Fibroblast of lung (primary cell): ENCODE measurements around the gene RING1. TPM values are rescaled to one million over a fixed set of nuclear protein-coding genes. Genes with fewer than 3 reads are reported as not detected.

Experiments
- DNase-seq, 2 donors: peaks; one replicate each; pipeline versions ENCODE4 v3.0.0 to v3.0.0-alpha.2; 2010; ENCODE audit warnings: low read depth in 2 of 2
- H2AFZ ChIP-seq: 2 replicates; pipeline ENCODE4 v1.5.1; 2012; ENCODE audit warnings: low read length, control low read depth, inconsistent platforms
- H3K27ac ChIP-seq: 2 replicates; pipeline ENCODE4 v1.5.1; 2011; ENCODE audit warnings: low read length, control low read depth; ENCODE audit not compliant: insufficient read depth
- H3K27me3 ChIP-seq: 2 replicates; pipeline ENCODE4 v1.5.1; 2011; ENCODE audit warnings: mild to moderate bottlenecking, low read length; ENCODE audit not compliant: control insufficient read depth, insufficient read depth
- H3K36me3 ChIP-seq: 2 replicates; pipeline ENCODE4 v1.5.1; 2011; ENCODE audit warnings: low read length; ENCODE audit not compliant: control insufficient read depth, insufficient read depth
- H3K4me1 ChIP-seq: 2 replicates; pipeline ENCODE4 v1.5.1; 2011; ENCODE audit warnings: low read length; ENCODE audit not compliant: control insufficient read depth, insufficient read depth; ENCODE audit errors: extremely low read depth
- H3K4me2 ChIP-seq: 2 replicates; pipeline ENCODE4 v1.5.1; 2011; ENCODE audit warnings: low read length, control low read depth; ENCODE audit not compliant: insufficient read depth; ENCODE audit errors: extremely low read depth
- H3K4me3 ChIP-seq, 4 experiments: fragments of 200-600 bp in 1 of 4; sonication (generic) in 1 of 4; replicated peaks in 1 of 4; 2 replicates each; pipeline ENCODE4 v1.5.1; 2011 to 2016; ENCODE audit warnings: low read length in 4 of 4, low read depth in 3 of 4, mild to moderate bottlenecking in 3 of 4, control low read depth in 2 of 4, inconsistent platforms in 1 of 4, mixed read lengths in 1 of 4; ENCODE audit not compliant: insufficient read depth in 1 of 4; ENCODE audit errors: control extremely low read depth in 1 of 4
- H3K79me2 ChIP-seq: 2 replicates; pipeline ENCODE4 v1.5.1; 2012; ENCODE audit warnings: mild to moderate bottlenecking, low read length, inconsistent platforms; ENCODE audit not compliant: control insufficient read depth, insufficient read depth
- H3K9ac ChIP-seq: 2 replicates; pipeline ENCODE4 v1.5.1; 2011; ENCODE audit warnings: mild to moderate bottlenecking, low read length, control low read depth; ENCODE audit not compliant: insufficient read depth
- H3K9me3 ChIP-seq: 2 replicates; pipeline ENCODE4 v1.5.1; 2012; ENCODE audit warnings: low read depth, low read length; ENCODE audit not compliant: control insufficient read depth, insufficient read depth
- H4K20me1 ChIP-seq: 2 replicates; pipeline ENCODE4 v1.5.1; 2011; ENCODE audit warnings: low read length; ENCODE audit not compliant: control insufficient read depth, insufficient read depth; ENCODE audit errors: extremely low read depth
- EZH2 ChIP-seq: IDR thresholded peaks from 2 replicates; pipeline ENCODE4 v1.5.1; 2012; ENCODE audit warnings: low read length, control low read depth, mild to moderate bottlenecking; ENCODE audit errors: missing control alignments
- polyA plus RNA-seq, 2 donors: library from polyadenylated mRNA; depleted of rRNA in 1 of 2; stranded (reverse) in 1 of 2; unstranded in 1 of 2; fragments of >200 nt; gene quantifications; 2 replicates each; pipeline ENCODE4 v1.2.1, GENCODE V29; 2011 to 2012; ENCODE audit warnings: missing spikeins in 1 of 2
- total RNA-seq: library from RNA; depleted of rRNA; stranded (reverse); fragments of >200 nt; gene quantifications from 2 replicates; pipeline ENCODE4 v1.2.1, GENCODE V29; 2014
- TF ChIP-seq, protein P1 (sequence below), 2 donors: IDR thresholded peaks in 1 of 2; conservative IDR thresholded peaks in 1 of 2; 1 replicate in 1 of 2; 2 replicates in 1 of 2; pipeline ENCODE4 v1.5.1; 2011 to 2012; ENCODE audit warnings: low read length in 2 of 2, control low read depth in 1 of 2, inconsistent platforms in 1 of 2, low read depth in 1 of 2, mild to moderate bottlenecking in 1 of 2

Gene RING1
- total and polyA plus RNA-seq, 2 donors (not counting 1 experiment from before 2014, with no cell fraction given): 24.7 to 30.6 TPM

DNA sequence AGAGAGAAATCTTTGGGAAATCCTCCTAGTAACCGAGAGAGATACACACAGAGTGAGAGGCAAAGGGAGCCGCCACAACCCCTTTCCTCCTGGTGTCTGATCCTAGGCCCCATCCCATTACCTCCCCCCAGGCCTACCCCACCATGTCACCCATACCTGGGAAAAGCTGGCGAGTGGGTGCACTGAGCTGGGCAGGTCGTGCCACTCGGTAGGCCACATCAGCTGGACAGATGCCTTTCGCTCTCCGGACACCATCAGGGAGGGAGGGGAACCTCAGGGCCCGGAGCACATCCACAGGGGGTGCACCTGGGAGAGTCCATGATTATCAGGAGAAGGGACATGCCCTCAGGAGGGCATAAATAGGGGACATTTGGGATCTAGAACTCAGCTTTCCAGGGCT, 19.1 kb upstream of the RING1 start:
- Histone ChIP-seq H3K36me3 (no peaks in the 10 kb centered on the region), H3K27ac (no peak overlapping the region), H3K9ac (no peak overlapping the region), H3K4me3 (no peak overlapping the region), H3K4me2 (no peak overlapping the region), H4K20me1 (no peaks in the 10 kb centered on the region), H3K79me2 (no peaks in the 10 kb centered on the region), H2AFZ (no peak overlapping the region), H3K27me3 (peaks cover 23% of the 10 kb centered on the region), H3K4me1 (no peaks in the 10 kb centered on the region), H3K9me3 (no peaks in the 10 kb centered on the region)
- no peak for DNase-seq
- TF ChIP-seq, protein P1, sequence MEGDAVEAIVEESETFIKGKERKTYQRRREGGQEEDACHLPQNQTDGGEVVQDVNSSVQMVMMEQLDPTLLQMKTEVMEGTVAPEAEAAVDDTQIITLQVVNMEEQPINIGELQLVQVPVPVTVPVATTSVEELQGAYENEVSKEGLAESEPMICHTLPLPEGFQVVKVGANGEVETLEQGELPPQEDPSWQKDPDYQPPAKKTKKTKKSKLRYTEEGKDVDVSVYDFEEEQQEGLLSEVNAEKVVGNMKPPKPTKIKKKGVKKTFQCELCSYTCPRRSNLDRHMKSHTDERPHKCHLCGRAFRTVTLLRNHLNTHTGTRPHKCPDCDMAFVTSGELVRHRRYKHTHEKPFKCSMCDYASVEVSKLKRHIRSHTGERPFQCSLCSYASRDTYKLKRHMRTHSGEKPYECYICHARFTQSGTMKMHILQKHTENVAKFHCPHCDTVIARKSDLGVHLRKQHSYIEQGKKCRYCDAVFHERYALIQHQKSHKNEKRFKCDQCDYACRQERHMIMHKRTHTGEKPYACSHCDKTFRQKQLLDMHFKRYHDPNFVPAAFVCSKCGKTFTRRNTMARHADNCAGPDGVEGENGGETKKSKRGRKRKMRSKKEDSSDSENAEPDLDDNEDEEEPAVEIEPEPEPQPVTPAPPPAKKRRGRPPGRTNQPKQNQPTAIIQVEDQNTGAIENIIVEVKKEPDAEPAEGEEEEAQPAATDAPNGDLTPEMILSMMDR (conservative IDR thresholded peaks at IDR 0.05 in 1 of 2, IDR thresholded peaks at IDR 0.05 in 1 of 2; ENCODE audit: low read depth in 1 of 2, low read length in 2 of 2): no peak
- no peak for TF ChIP-seq EZH2

DNA sequence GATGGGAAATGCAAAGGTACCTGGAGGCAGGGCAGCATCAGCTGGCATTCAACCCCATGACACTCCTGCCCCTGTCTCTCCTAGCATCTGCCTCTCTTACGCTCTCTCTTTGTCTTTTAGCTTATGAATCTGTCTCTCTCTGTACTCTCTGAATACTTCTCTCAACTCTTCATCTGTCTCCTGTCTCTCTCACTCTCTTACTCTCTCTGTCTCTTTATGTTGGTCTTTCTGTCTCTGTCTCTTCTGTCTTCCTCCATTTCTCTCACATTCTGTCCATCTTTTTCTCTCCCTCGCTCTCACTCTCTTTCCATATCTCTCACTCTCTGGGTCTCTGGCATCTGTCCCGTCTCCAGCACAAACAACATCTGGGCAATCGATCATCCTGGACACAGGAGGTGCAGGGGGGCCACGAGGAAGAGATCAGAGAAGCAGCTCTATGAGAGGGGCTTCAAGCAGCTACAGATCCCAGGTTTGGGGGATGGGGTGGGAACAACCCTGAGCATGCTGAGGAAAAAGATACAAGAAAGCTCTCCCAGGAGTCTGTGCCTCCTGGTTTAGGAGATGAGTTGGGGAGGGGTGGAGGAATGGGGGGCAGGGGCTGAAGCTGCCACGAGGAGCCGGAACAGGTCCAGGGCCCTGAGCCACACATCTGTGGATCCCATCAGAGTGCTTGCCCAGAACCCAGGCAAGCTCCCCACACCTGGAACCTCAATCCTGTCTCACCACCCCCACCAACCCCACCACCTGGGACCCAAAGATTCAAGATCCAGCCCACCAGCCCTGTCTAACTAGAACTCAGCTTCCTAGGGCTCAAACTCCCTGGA, 18.5 kb upstream of the RING1 start:
- H3K4me3 ChIP-seq: no peak overlapping the region
- peaks cover under 1% of the 10 kb centered on the region for H3K36me3 ChIP-seq
- peaks cover 23% of the 10 kb centered on the region for H3K27me3 ChIP-seq
- H3K79me2 ChIP-seq: no peaks in the 10 kb centered on the region
- no peaks in the 10 kb centered on the region for H4K20me1 ChIP-seq
- H2AFZ ChIP-seq: no peak overlapping the region
- DNase-seq: no peak
- no peaks in the 10 kb centered on the region for H3K9me3 ChIP-seq
- H3K9ac ChIP-seq: no peak overlapping the region
- no peak overlapping the region for H3K4me2 ChIP-seq
- no peak overlapping the region for H3K27ac ChIP-seq
- no peaks in the 10 kb centered on the region for H3K4me1 ChIP-seq
- TF ChIP-seq, protein P1 (conservative IDR thresholded peaks at IDR 0.05 in 1 of 2, IDR thresholded peaks at IDR 0.05 in 1 of 2; ENCODE audit: low read depth in 1 of 2, low read length in 2 of 2): no peak
- no peak for TF ChIP-seq EZH2

DNA sequence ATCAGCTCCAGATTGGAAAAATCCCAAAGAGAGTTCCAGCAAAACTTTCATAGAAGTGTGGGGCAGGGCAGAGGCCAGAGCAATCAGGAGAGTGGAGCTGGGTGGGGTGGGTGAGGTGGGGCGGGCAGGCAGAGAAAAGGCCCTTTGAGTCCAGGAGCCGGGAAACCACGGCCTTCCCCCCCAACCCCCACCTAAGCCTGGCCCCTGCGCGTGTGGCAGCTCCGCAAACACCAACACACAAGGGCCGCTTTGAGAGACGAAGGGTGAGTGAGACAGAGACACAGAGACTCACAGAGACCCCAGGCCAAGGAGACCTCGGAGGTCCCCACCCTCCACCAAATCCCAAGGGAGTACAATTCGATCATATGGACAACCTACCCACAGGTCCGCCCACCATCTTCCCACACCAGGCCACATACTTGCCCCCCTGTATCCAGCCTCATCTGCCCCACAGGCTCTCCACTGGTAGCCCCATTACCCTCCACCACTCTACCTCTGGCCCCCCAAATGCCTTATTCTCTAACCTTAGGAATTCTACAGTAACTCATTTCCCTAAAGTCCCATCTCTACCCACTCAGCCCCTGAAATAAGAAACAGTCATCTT, 17.7 kb upstream of the RING1 start:
- TF ChIP-seq, protein P1 (conservative IDR thresholded peaks at IDR 0.05 in 1 of 2, IDR thresholded peaks at IDR 0.05 in 1 of 2; ENCODE audit: low read depth in 1 of 2, low read length in 2 of 2): no peak
- no peak for TF ChIP-seq EZH2
- Histone ChIP-seq H3K4me2 (no peak overlapping the region), H3K4me3 (no peak overlapping the region), H3K27ac (no peak overlapping the region), H3K27me3 (peaks cover 23% of the 10 kb centered on the region), H2AFZ (no peak overlapping the region), H3K9ac (no peak overlapping the region), H3K79me2 (no peaks in the 10 kb centered on the region), H3K36me3 (peaks cover 7% of the 10 kb centered on the region), H3K4me1 (no peaks in the 10 kb centered on the region), H4K20me1 (no peaks in the 10 kb centered on the region), H3K9me3 (no peaks in the 10 kb centered on the region)
- no peak for DNase-seq
